NCI-H82 (cell line): ENCODE results near the gene PTPRR.
A peak's percentile ranks its signal among the peaks of the same experiment; 100 is the strongest.

ENCODE experiments used
- DNase-seq: peaks from one replicate; lab custom pipeline; 2025; lab: John Stamatoyannopoulos, UW

The PTPRR gene

DNA sequence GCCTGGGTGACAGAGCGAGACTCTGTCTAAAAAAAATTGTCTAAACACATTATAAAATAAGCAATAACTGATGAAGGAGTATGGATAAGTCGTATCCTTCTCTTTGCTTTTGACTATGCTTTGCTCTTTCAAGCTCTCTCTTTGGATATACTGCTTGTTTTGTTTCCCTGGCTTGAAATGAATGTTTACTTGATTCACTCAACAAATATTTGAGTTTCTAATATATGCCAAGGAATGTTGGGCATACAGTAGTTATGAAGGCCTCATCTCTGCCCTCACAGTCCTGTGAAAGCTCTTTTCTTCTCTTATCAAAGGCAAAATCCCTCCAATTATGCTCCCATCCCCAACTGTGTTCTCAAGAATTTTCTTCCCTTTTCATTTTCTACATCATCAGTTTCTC is 123.5 kb downstream of the PTPRR start:
- DNase-seq, result no peak

DNA sequence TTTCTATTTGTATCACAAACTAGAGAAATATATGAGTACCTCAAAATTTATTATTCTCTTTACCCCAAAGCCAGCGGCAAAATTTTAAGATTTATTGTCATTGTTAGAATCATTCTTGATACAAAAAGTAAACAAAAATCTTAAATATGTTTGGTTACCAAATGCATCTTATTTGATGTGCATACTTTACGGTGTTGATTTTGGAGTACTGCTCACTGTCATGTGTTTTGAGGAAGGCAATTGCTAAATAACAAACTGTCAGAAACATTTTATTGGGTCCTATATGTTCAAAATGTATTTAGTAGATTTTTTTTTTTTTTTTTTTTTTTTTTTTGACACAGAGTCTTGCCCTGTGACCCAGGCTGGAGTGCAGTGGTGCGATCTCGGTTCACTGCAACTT is 124.9 kb downstream of the PTPRR start:
- no peak for DNase-seq

DNA sequence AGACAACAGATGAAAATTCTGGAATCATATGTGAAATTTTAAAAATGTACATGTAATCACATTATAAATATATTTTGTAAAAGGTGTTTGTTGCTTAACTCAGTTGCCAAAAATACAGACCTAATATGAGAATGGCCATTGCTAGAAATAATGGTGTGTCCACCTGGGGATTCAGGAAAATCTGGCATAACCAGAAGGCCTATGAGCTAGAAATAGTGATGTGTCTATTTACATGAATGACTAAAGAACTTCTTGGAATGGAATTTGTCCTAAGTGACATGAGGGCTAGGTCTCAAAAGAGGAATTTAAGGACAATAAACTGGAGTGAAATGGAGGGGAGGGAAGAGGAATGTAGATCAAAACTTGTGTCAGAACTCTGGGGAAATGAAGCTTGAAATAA is 126.4 kb downstream of the PTPRR start:
- DNase-seq, result no peak

DNA sequence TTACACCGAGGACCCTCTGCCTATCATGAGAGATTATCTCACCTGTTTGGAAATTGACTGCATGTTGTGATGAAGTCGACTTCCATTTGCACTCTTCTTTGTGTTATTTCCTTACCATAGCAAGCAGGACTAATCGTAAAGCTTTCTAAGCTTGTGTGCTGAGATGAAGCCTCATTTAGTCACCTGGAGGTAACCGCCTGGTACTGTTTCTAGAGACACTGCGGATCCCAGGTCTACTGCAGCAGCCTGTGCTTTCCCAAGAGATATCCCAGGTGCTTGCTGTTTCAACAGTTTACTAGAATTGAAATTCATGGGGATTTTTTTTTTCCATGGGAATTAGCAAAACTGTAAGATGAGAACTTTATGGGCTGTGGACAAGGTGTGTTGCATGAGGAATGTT is 131.8 kb downstream of the PTPRR start:
- DNase-seq, result no peak

DNA sequence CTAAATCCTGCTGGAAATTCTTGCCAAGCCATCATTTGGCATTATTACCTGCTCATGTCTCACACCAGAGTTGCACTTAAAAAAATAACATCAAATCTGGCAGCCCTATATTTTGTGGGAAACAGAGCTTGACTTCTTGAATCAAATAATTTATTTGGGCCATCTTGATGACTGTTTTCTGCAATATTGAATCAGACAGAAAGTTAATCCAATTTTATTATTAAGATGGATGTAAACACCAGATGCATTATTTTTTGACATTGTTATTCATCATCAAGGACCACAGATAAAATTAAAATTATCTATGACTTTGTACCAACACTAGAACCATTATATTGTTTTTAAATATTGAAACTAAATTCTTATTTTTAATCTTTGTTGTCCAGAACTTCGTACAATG is 132.9 kb downstream of the PTPRR start:
- no peak for DNase-seq

DNA sequence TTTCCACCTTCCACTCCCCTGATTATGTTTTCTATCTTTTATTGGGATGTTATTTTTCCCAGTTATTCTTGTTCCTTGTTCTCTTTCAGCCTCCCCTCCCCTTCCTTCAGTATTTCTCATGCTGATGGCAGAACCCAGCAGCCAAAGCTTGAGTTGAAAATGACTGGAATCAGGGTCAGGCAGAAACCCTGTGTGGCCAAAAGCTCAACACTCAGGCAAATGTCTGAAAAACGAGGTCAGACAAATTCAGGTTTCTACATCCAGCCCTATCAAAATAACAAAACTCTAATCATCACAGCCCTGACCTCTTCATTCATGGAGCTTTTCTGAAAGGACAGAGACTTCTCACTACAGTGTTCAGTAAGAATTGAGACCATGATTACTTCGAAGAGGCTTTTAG is 134.6 kb downstream of the PTPRR start:
- no peak for DNase-seq

DNA sequence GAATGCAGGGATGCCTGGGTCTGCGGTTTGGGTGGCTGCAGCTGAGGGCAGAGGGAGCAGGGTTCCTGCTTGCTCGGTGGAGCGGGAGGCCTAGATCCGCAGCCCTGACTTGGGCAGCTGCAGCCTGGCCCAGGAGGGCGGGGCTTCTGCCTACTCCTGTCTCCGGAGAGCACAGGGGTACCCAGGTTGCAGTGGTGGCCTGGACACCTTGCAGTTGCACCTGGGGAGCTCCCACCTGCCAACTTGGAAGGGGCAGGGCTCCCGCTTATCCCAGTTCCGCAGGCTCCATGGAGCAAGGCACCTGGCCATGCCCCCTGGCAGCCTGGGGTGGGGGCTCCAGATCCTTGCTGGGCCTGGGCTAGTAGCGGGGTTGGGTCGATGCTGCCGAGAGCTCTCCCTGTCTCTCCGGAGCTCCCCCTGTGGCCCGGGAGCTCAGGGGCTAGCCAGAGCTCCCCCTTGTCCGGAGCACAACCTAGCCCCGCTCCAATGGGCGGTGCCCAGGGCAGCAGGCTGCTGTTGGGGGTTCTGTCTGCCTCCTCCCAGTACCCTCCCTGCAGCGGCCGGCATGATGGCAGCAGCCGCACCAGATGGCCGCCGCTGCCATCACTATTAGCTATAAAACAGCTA is 136.4 kb downstream of the PTPRR start:
- no peak for DNase-seq

DNA sequence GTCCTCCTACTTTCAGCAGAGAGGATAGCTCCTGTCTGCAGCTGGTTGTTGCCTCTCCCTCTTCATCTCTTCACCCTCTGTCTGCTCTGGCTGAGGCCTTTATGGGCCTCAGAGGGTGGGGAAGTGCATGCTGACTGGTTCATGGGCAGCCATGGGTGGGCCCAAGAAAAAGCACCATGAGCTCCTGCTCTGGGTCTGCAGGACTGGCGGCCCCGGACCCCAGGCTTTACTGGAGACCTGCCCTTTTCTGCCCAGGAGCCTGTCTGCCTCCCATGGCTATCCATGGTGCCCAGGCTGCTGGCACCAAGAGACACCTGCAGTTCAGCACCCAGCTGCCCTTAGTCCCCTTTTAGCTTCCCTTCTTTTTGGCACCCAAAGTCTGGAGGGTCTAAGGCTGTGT is 137.1 kb downstream of the PTPRR start:
- DNase-seq, result no peak

DNA sequence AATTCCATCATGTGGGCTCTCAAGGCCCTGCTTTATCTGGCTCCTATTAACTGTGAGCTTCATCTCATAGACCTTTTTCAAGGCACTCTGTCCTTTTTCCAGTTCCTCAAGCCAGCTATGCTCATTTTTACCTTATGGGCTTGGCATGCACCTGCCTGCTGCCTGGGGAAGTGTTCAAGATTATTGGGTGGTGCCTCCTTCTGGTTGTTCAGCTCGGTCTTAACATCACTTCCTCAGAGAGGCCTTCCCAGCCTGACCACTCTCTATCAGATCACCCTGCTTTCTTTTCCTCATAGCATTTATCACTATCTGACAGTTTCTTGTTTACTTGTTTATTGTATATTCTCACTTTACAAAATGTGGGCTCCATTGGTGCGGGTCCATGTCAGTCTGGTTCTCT is 141.3 kb downstream of the PTPRR start:
- DNase-seq, result no peak

DNA sequence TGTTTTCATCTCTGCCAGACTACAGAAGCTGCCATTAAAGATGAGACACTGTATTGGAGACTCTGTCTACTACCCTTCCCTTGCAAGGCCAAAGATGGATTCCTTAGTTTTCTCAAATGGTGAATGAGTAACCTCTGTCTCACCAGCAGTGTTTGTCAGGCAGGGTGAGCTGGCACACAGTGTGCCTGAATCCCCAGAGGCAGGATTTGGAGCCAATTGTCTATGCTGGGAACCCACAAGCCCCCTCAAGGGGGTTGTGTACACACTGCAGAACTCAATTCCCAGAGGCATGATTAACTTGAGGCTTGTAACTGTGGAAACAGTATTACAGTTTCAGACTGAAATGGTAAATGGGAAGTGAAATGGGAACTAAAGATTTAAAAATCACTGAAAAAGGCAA is 146.5 kb downstream of the PTPRR start:
- no peak for DNase-seq

DNA sequence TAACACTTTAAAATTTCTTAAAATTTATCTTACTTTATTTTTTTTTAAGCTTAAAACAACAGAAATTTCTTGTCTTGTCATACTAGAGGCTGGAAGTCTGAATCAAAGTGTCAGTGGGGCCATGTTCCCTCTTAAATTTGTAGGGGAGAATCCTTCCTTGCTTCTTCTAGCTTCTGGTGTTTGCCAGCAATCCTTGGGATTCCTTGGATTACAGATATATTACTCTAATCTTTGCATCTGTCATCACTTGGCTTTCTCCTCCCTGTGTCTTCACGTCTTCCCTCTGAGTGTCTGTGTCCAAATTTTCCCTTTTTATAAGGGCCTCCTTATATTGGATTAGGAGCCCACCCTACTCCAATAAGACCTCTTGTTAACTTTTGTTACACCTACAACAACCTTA is 147.7 kb downstream of the PTPRR start:
- DNase-seq, result no peak

DNA sequence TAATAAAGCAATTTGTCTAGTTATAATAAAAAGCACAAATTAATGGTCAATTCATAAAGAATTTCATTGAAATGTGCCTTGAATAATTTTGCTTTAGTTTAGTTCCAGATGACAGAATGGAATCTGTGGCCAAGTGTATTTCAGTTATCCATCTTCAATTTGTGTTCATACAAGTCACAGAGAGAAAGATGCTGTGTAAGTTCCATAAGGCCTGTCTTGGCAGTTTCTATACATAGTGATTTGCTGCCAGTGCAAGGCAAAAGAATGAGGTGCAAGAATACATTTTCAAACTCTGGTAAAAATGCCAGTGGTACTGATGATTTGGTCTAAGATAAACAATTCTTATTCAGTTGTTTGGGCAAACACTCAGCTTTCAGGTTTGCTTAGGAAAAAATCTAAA is 149.0 kb downstream of the PTPRR start:
- DNase-seq, result no peak

DNA sequence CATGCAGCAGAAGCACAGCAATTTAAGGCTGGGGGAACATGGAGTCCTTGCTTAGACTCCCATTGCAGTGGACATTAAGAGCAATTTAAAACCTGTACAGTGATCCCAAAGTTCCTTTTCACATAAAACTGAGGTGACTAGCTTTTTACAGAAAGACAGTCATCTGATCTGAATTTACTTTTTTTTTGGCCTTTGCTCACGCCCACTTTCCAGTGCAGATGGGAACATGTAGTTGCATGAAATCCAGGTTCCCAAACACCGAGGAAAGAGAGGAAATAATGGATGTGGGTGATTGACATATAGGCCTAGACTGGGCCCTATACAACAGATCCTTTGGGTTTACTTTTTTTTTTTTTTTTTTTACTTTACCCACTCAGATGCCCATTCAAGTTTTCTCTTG is 156.9 kb downstream of the PTPRR start:
- DNase-seq, result no peak

DNA sequence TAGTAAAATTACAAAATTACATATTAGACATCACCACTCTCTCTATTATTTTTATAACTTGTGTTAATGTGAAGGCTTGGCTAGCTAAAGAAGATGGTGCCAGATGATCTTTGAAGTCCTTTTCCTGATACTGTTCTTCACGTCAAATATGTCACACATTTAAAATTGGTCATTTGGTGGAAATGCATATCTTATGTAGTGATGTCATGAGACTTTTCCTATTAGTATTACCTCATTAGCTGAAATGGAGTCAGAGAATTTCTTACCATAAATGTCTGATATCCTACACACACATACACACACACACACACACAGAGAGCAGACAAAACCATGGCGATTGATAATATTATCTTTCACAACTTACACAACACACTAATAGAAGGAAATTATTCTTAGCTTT is 158.5 kb downstream of the PTPRR start:
- DNase-seq, result no peak

DNA sequence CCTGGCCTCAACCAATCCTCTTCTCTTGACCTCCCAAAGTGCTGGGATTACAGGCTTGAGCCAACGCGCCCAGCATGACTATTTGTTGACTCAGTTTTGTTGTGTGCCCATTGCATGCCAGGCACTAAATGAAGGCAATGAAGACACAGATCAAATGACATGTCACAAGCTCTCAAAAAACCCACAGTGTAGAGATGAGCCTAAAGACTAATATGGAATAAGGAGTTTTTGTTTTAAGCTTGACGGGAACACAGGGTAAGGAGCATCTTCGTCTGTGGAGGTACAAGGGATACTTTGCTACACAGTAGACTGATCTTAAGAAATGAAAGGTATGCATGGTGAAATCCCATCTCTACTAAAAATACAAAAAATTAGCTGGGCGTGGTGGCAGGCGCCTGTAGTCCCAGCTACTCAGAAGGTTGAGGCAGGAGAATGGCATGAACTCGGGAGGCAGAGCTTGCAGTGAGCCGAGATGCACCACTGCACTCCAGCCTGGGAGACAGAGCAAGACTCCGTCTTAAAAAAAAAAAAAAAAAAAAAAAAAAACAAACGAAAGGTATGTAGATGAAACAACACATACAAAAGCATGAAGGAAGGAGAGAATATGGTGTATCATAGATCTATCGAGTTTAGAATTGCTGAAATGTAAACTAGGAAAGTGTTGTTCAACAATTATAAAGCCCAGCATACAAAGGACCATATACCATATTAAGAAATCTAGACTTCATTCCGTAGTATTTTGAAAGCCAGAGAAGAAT is 161.2 kb downstream of the PTPRR start:
- DNase-seq, result no peak

DNA sequence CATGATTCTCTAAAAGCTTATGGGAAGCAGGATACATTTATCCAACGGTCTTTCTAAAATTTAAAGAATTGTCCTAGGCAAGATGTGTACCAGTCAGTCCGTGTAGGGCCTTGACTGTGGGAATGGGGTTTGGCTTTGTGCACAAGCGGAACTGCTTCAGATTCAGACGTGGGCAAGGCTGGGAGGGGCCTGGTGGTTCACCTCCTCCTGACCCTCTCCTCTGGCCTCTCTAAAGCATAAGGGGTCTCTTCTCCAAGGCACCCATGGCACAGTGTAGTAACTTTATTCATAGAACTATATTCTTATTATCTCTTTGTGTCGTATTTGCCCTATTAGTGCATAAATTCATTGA is 162.1 kb downstream of the PTPRR start:
- no peak for DNase-seq

DNA sequence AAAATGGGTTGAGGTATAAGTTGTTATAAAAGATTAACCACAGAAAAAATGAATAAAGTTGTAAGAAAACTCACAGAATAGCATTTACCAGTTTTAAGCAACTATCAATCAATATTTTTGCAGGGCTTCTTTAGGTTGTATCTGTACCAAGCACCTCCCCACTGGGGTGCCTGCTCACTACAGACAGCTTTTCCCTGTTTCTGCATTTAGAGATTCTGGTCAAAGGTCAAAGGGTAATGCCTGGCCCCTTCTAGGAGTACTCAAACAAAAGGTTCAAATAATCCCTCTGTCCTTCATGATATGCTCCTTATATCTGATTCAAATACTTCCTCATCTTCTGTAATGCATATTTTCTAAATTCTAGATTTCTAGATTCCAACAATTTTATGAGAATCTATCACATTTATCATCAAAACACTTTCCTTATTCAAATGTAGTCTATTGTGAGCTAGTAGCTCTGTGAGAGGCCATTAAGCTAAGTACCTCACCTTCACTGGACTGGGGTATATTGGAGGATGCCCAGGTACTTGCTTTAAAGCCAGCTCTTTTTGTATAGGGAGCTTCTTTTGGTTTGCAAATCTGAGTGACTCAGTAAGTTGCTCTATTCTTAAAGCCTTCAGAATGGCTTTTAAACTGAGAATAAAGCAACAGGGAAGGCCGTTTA is 162.6 kb downstream of the PTPRR start:
- DNase-seq, result no peak

DNA sequence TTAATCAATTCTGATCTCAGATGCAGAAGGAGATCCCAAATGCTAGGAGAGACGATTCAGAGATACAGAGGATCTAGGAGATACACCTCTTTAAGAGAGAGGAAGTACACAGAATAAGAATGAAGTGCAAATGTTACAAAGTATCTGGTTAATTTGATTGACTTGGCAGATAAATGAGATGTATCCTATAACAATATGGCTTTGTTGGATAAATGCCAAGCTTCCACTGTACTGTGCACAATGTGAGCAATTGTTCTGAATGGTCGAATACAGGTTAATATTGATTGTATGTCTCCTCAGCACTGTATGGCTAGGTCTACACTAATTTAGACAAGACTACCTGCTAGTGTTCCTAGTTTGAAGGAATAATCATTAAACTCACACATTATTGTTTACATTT is 163.7 kb downstream of the PTPRR start:
- DNase-seq, result peak; percentile 75

DNA sequence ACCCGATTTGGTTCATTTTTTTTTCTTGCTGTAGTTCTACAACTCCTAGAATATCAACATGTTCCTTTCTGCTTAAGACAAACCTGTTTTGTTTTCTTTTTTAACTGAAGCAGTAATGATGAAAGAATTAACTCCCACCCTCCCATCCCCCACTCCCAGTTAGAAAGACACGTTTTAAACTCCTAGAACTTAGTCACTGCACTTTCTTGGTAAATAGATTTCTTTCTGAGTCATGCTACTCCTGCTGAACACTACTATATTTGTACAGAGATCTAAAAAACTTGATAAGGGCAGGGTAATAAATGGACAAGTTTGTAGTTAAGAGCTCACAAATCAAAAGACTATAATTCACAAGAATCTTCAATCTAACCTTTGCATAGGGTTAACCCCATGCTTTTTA is 164.4 kb downstream of the PTPRR start:
- no peak for DNase-seq

DNA sequence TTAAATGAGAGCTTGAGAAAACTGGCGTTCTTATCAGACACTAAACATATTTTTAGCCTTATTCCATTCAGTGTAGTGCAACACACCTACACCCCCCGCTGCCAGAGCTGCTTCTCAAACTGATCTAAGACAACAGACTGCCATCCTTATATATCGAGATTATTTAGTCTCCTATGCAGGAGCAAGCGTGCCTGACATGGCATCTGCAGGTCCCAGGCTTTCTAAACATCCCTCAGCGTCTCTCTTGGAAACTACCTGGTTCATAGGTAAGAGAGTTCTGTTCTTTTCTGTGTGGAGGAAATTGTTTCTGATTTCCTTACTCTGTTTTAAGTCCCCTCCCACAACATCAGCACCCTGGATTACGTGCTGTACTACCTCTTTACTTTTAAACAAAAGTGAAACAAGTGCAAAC is 166.2 kb downstream of the PTPRR start:
- no peak for DNase-seq

DNA sequence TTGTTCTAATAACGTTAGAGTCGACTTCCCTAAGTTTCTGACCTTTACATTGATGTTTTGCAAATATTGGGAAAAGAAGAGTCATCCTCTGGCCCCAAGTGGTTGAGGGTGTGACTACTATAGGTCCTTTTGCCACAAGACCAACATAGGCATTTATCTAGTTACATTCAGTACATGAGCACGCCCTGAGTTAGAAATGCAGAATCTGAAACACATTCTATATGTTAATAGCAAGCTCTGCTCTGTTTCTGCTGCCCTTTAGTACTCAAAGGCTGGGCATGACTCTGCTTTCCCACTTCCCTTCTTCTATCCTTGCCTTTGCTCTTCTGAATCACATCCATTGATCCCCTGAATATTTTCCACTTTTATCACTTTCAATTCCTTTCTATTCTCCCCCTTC is 168.2 kb downstream of the PTPRR start:
- DNase-seq, result no peak

DNA sequence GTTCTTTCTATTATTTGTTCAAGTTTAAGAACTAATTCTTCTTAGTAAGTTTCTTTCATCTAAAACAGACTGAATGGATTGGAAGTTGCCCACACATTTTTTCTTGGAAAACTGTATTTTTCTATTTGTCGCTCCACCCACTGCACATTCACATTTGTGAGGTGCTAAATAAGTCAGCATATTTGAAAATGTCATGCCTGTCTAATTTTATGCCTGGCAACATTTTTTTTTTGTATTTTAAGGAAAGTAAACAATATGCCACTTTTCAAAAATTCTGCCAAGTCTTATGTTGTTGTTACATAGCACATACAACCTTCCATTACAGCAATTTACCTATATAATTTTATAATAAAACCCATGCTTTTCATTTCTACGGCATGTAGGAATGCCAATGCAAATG is 170.6 kb downstream of the PTPRR start:
- DNase-seq, result no peak

DNA sequence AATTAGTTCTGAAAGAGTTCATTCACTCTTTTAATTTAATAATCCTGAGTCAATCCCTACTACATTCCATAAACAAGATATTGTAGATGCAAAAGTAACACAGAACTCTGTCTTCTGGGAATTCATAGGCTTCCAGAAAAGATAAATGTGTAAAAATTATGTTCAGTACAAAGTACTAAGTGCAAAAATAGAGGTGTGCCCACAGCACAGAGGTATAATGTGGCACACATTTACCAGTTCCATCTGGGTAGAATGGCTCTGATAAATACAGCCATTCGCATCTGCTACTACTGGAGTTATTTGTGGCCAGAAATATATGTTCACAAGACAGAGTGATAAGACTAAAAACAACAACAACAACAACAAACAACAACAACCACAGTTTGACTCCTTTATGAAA is 171.7 kb downstream of the PTPRR start:
- no peak for DNase-seq
